H1 (cell line): ENCODE measurements around the gene NR4A1. TPM values are rescaled to one million over a fixed set of nuclear protein-coding genes. Genes with fewer than 3 reads are reported as not detected.

Source experiments
- ASH2L ChIP-seq: fragments of 200-600, 300-600 bp; sonication (generic); IDR thresholded peaks from one replicate; pipeline ENCODE4 v1.7.1; 2017; ENCODE audit warnings: low read length
- ATF2 ChIP-seq: IDR thresholded peaks from 2 replicates; pipeline ENCODE4 v1.6.1; 2012; ENCODE audit warnings: low read length, inconsistent platforms
- BRCA1 ChIP-seq: IDR thresholded peaks from 2 replicates; pipeline ENCODE4 v1.6.1; 2012; ENCODE audit warnings: low read depth, low read length, improper control_type of control experiment
- E2F6 ChIP-seq: IDR thresholded peaks from 2 replicates; pipeline ENCODE4 v1.6.1; 2012; ENCODE audit warnings: inconsistent platforms
- EP300 ChIP-seq, 2 experiments: IDR thresholded peaks; 1 replicate in 1 of 2; 2 replicates in 1 of 2; pipeline ENCODE4 v1.6.1; 2011 to 2012; ENCODE audit warnings: low read depth in 2 of 2, low read length in 2 of 2, mild to moderate bottlenecking in 2 of 2, borderline replicate concordance in 1 of 2, inconsistent platforms in 1 of 2, moderate library complexity in 1 of 2
- GABPA ChIP-seq: IDR thresholded peaks from 2 replicates; pipeline ENCODE4 v1.6.1; 2011; ENCODE audit warnings: mild to moderate bottlenecking, low read length, moderate library complexity, borderline replicate concordance; ENCODE audit not compliant: insufficient read depth
- HDAC2 ChIP-seq, 2 experiments: fragments of 300-600 bp in 1 of 2; sonication (generic) in 1 of 2; IDR thresholded peaks; 2 replicates each; pipeline ENCODE4 v1.6.1; 2011 to 2012; ENCODE audit warnings: low read depth in 2 of 2, low read length in 2 of 2, mild to moderate bottlenecking in 2 of 2, moderate library complexity in 2 of 2, borderline replicate concordance in 1 of 2, inconsistent platforms in 1 of 2
- JUND ChIP-seq: IDR thresholded peaks from 2 replicates; pipeline ENCODE4 v1.6.1; 2011; ENCODE audit warnings: mild to moderate bottlenecking, improper control_type of control experiment, low read length
- POLR2AphosphoS5 ChIP-seq: IDR thresholded peaks from 2 replicates; pipeline ENCODE4 v1.6.1; 2011; ENCODE audit warnings: low read depth, low read length
- POU5F1 ChIP-seq: IDR thresholded peaks from 2 replicates; pipeline ENCODE4 v1.6.1; 2011; ENCODE audit warnings: low read depth, mild to moderate bottlenecking, low read length, moderate library complexity
- RBBP5 ChIP-seq: IDR thresholded peaks from 2 replicates; pipeline ENCODE4 v1.7.1; 2012; ENCODE audit warnings: low read depth, mild to moderate bottlenecking, inconsistent platforms, low read length, moderate library complexity, borderline replicate concordance
- RNF2 ChIP-seq: fragments of 200-900, 300-1000 bp; sonication (generic); IDR thresholded peaks from 2 replicates; pipeline ENCODE4 v1.7.1; 2016; ENCODE audit warnings: borderline replicate concordance, low read depth, mild to moderate bottlenecking, antibody characterized with exemption, low read length; ENCODE audit not compliant: poor library complexity, severe bottlenecking; ENCODE audit errors: missing control alignments
- SAP30 ChIP-seq: fragments of 300-600 bp; sonication (generic); IDR thresholded peaks from 2 replicates; pipeline ENCODE4 v1.7.1; 2012; ENCODE audit warnings: low read length, moderate library complexity, mild to moderate bottlenecking, inconsistent platforms; ENCODE audit not compliant: insufficient read depth, insufficient replicate concordance
- SP1 ChIP-seq: IDR thresholded peaks from 2 replicates; pipeline ENCODE4 v1.6.1; 2011; ENCODE audit warnings: low read depth, low read length
- SP4 ChIP-seq: IDR thresholded peaks from 2 replicates; pipeline ENCODE4 v1.6.1; 2012; ENCODE audit warnings: low read length, inconsistent platforms
- SRF ChIP-seq: IDR thresholded peaks from 2 replicates; pipeline ENCODE4 v1.6.1; 2011; ENCODE audit warnings: mild to moderate bottlenecking, low read depth, low read length, moderate library complexity
- SUZ12 ChIP-seq: fragments of 200-600 bp; sonication (generic); IDR thresholded peaks from 2 replicates; pipeline ENCODE4 v1.6.1; 2012; ENCODE audit warnings: mild to moderate bottlenecking, inconsistent platforms, low read length, moderate library complexity, mixed read lengths
- TAF1 ChIP-seq: IDR thresholded peaks from 2 replicates; pipeline ENCODE4 v1.6.1; 2011; ENCODE audit warnings: mild to moderate bottlenecking, low read depth, low read length
- TCF12 ChIP-seq: IDR thresholded peaks from 2 replicates; pipeline ENCODE4 v1.6.1; 2011; ENCODE audit warnings: low read depth, mild to moderate bottlenecking, low read length
- TEAD4 ChIP-seq: IDR thresholded peaks from 2 replicates; pipeline ENCODE4 v1.6.1; 2012; ENCODE audit warnings: low read depth, low read length, inconsistent platforms, mixed read lengths
- polyA plus RNA-seq, 7 experiments: library from polyadenylated mRNA; depleted of rRNA in 3 of 7; stranded (reverse) in 5 of 7; unstranded in 2 of 7; fragments of >200 nt in 5 of 7; fragments of 200-250 nt in 2 of 7; gene quantifications; 1 replicate in 5 of 7; 2 replicates in 1 of 7; 4 replicates in 1 of 7; pipeline versions ENCODE4 v1.2.1 to v1.2.3, GENCODE V29; 2011 to 2013; ENCODE audit warnings: missing spikeins in 2 of 7, mixed read lengths in 2 of 7
- total RNA-seq: library from RNA; stranded (reverse); fragmentation: NEBNext Ultra II Directional; extraction: Animal tissue kit (Norgen Biotek cat#: 25700); gene quantifications from 2 replicates; pipeline ENCODE4 v1.2.1, GENCODE V29; 2021

Gene NR4A1
- total and polyA plus RNA-seq, 2 of the 8 experiments (the other 6 are each of a cell fraction or from before 2014, with no cell fraction given) = 18.7 to 23.3 TPM

- TF ChIP-seq HDAC2 (IDR thresholded peaks at IDR 0.05; ENCODE audit: borderline replicate concordance in 1 of 2, low read depth in 2 of 2, low read length in 2 of 2) = 0 out of 4 replicates have a peak, but pooled peaks of 1 of the 2 experiments have one; percentile 73
- peak; percentile 69; the same call in 1 of the 2 replicates for TF ChIP-seq SP4
- peak; percentile 71; the same call in 1 of the 2 replicates for TF ChIP-seq SP1
- no peak for TF ChIP-seq ATF2
- TF ChIP-seq RBBP5 = no peak
- no peak for TF ChIP-seq E2F6
- TF ChIP-seq TAF1 = peak; percentile 81
- no peak for TF ChIP-seq SAP30
- peak; percentile 65; the same call in 1 of the 2 replicates for TF ChIP-seq POLR2AphosphoS5
- TF ChIP-seq JUND = peak; percentile 99
- peak; percentile 87; the same call in 1 of the 2 replicates for TF ChIP-seq GABPA
- no peak; the same call in 1 of the 2 replicates for TF ChIP-seq BRCA1
- 0 out of 2 replicates have a peak, but pooled peaks have one; percentile 6 for TF ChIP-seq TCF12
- TF ChIP-seq RNF2 = no peak
- TF ChIP-seq SRF = no peak
- TF ChIP-seq ASH2L = peak; percentile 77
- TF ChIP-seq POU5F1 = no peak
- no peak for TF ChIP-seq SUZ12
- peak in 1 of 2 experiments; percentile 100; a peak in 2 of 3 replicates for TF ChIP-seq EP300 (IDR thresholded peaks at IDR 0.05; ENCODE audit: borderline replicate concordance in 1 of 2, low read depth in 2 of 2, low read length in 2 of 2)
- 0 out of 2 replicates have a peak, but pooled peaks have one; percentile 23 for TF ChIP-seq TEAD4
Observed at GRCh38 chr12:52069327-52070184, 18.3 kb downstream of the NR4A1 start, which contains the start of gene ATG101 (continued).
